Aorta (tissue), 5 donors: ENCODE data around the gene OR52M1. TPM values are rescaled to one million over a fixed set of nuclear protein-coding genes. Genes with fewer than 3 reads are reported as not detected.
"Not testable (repeated sequence)": the region's sequence is repeated elsewhere in the genome, so short reads cannot be mapped to it uniquely, and the experiment has no call there.

Source experiments
- ATAC-seq: fragments of 200-7000 bp; cut with Tn5 transposase; one replicate; pipeline ENCODE4 v1.9.1; 2022; ENCODE audit warnings: moderate library complexity; ENCODE audit not compliant: low FRiP score
- DNase-seq, 2 donors: peaks; one replicate each; pipeline ENCODE4 v3.0.0-alpha.2; 2020
- H3K27ac ChIP-seq, 2 donors: one replicate each; pipeline ENCODE4 v1.5.1; 2013; ENCODE audit warnings: low read length in 2 of 2, mild to moderate bottlenecking in 2 of 2, moderate library complexity in 2 of 2, control low read depth in 1 of 2, inconsistent platforms in 1 of 2, low read depth in 1 of 2
- H3K27me3 ChIP-seq, 2 donors: one replicate each; pipeline ENCODE4 v1.6.1; 2013; ENCODE audit warnings: control low read depth in 1 of 2, low read length in 1 of 2, mild to moderate bottlenecking in 1 of 2, moderate library complexity in 1 of 2; ENCODE audit not compliant: insufficient read depth in 2 of 2, control insufficient read depth in 1 of 2
- H3K36me3 ChIP-seq, 2 donors: one replicate each; pipeline ENCODE4 v1.6.1; 2013; ENCODE audit warnings: control low read depth in 1 of 2, low read length in 1 of 2, mild to moderate bottlenecking in 1 of 2; ENCODE audit not compliant: insufficient read depth in 2 of 2, control insufficient read depth in 1 of 2
- H3K4me1 ChIP-seq, 2 donors: one replicate each; pipeline ENCODE4 v1.6.1; 2013; ENCODE audit warnings: low read length in 2 of 2, control low read depth in 1 of 2, mild to moderate bottlenecking in 1 of 2, moderate library complexity in 1 of 2; ENCODE audit not compliant: insufficient read depth in 2 of 2, control insufficient read depth in 1 of 2
- H3K4me3 ChIP-seq, 2 donors: one replicate each; pipeline ENCODE4 v1.5.1; 2013; ENCODE audit warnings: low read length in 2 of 2, control low read depth in 1 of 2, mild to moderate bottlenecking in 1 of 2
- H3K9me3 ChIP-seq: one replicate; pipeline ENCODE4 v1.6.1; 2013; ENCODE audit warnings: mild to moderate bottlenecking, low read length; ENCODE audit not compliant: control insufficient read depth
- WGBS, 2 donors: extraction: QIAGEN DNeasy Blood & Tissue Kit; methylation state at CpG; one replicate each; pipeline ENCODE4 v1.1.7; 2013; 5-methylcytosine and 5-hydroxymethylcytosine counted together
- intact Hi-C, 2 donors: fragments of 100-400 bp; cut with DNase I; formaldehyde crosslinking; loops; one replicate each; pipeline versions ENCODE4 v1.14.2 to v1.15.0; 2022
- polyA plus RNA-seq, 2 donors: library from polyadenylated mRNA; stranded (reverse); fragments of 200-250 nt; gene quantifications; one replicate each; pipeline ENCODE4 v1.2.3, GENCODE V29; 2013
- total RNA-seq, 2 donors: library from RNA; stranded (reverse); fragmentation: NEBNext Ultra II Directional; extraction: Animal tissue kit (Norgen Biotek cat#: 25700); gene quantifications; one replicate each; pipeline ENCODE4 v1.2.1, GENCODE V29; 2021
- donor health status: healthy with polysubstance abuse.
- donor health status: Bipolar disorder and iron deficiency.
- donor health status: DM: no; HTN: no; CAD: no.
- donor health status: DM: no; HTN: no; CAD: no.
- donor health status: DM: yes; HTN: yes; CAD: no.

Gene OR52M1
- total and polyA plus RNA-seq, 4 donors = not detected

DNA sequence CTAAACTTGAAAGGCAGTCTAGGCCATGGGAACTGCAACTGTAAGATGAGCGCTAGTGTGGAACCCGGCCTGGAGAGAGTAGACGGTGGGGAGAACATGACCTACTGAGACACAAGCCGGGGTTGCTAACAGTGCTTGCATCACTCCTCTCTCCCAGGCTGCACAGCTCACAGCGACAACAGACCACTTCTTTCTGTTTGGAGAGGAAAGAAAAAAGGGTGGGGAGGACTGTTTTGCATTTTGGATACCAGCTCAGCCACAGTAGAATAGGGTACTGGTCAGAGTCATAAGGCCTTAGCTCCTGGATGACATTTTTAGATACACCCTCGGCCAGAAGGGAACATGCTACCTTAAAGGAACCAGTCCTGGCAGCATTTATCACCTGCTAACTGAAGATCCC, 22.2 kb upstream of the OR52M1 start:
- Histone ChIP-seq H3K4me1 (no peaks in the 10 kb centered on the region), H3K9me3 (peaks cover 3% of the 10 kb centered on the region), H3K27me3 (no peaks in the 10 kb centered on the region), H3K36me3 (no peaks in the 10 kb centered on the region), H3K4me3 (no peak overlapping the region), H3K27ac (no peak overlapping the region)
- WGBS, 2 donors = 81 to 82% methylated on average over 6 of the region's 6 CpGs
- no peak for DNase-seq
- ATAC-seq = no peak
- intact Hi-C loops = no loop called here

DNA sequence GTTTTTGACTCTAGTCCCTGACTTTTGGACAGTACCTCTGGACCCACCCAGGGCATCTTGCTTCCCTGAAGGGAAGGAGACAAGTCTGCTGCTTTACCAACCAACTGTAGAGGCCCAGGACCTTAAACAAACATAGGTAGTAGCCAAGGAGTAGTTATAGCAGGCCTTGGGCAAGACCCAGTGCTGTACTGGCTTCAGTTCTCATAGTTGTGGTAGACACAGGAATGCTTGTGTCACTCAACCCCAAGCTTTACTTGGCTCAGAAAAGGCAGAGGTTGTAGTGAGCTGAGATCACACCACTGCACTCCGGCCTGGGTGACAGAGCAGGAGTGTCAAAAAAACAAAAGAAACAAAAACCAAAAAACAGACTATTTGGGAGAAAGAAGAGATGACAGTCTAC, 21.3 kb upstream of the OR52M1 start:
- no peak for ATAC-seq
- Histone ChIP-seq H3K27me3 (no peaks in the 10 kb centered on the region), H3K4me1 (no peaks in the 10 kb centered on the region), H3K27ac (no peak overlapping the region), H3K9me3 (peaks cover 3% of the 10 kb centered on the region), H3K4me3 (no peak overlapping the region), H3K36me3 (no peaks in the 10 kb centered on the region)
- WGBS, 2 donors = 25 to 35% methylated on average over 1 of the region's 1 CpG
- DNase-seq = no peak
- intact Hi-C loops = no loop called here

DNA sequence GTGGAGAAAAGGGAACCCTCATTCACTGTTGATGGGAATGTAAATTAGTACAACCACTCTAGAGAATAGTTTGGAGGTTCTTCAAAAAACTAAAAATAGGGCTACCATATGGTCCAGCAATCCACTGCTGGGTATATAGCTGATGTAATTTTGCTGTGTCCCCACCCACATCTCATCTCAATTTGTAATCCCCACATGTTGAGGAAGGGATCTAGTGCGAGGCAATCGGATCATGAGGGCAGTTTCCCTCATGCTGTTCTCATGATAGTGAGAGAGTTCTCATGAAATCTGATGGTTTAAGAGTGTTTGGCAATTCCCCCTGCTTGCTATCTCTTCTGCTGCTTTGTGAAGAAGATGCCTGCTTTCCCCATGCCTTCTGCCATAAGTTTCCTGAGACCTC, 17.1 kb upstream of the OR52M1 start:
- Histone ChIP-seq H3K27me3 (no peaks in the 10 kb centered on the region), H3K4me3 (no peak overlapping the region), H3K9me3 (peaks cover 2% of the 10 kb centered on the region), H3K27ac (no peak overlapping the region), H3K36me3 (no peaks in the 10 kb centered on the region), H3K4me1 (no peaks in the 10 kb centered on the region)
- WGBS, 2 donors = 61 to 91% methylated on average over 2 of the region's 2 CpGs
- DNase-seq = no peak
- intact Hi-C loops = no loop called here
- ATAC-seq = no peak

DNA sequence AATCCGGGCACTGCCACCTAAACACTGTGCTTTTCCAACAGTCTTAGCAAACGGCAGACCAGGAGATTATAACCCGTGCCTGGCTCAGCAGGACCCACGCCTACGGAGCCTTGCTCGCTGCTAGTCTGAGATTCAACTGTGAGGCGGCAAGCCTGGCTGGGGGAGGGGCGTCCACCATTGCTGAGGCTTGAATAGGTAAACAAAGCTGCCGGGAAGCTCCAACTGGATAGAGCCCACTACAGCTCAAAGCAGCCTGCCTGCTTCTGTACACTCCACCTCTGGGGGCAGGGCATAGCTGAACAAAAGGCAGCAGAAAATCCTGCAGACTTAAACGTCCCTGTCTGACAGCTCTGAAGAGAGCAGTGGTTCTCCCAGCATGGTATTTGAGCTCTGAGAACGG, 13.3 kb upstream of the OR52M1 start:
- H3K9me3 ChIP-seq, H3K4me1 ChIP-seq, ATAC-seq, H3K27me3 ChIP-seq, H3K36me3 ChIP-seq, DNase-seq, intact Hi-C loops, H3K27ac ChIP-seq, H3K4me3 ChIP-seq: not testable (repeated sequence)
- 70 to 74% methylated on average over 11 of the region's 11 CpGs for WGBS, 2 donors

DNA sequence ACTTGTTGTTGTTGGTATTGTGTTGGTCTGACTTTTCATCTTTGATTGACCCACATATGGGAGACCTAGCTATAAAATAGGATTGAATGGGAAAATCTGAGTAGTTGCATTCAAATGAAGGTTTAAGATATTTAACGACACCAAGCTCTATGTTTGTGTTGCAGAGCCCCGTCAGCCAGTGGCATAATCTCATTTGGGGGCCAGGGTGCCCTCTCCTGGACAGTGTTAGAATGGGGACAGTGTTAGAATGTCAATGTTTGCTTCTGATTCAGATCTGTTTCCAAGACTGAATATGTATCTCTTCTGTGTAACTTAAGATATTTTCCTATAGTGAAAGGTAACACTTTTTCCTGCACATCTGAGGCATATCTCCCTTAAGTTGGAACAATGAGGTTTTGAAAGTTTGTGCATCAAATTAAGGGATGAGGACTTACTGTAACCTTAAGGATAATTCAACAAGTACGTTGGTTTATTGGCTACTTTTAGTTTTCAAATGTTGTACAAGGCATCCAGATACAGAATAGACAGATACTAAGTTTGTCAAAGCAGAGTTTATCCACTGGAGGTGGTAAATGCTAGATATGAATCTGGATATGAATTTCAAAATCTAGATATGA, 5.3 kb upstream of the OR52M1 start:
- intact Hi-C loops = no loop called here
- Histone ChIP-seq H3K4me3 (no peak overlapping the region), H3K27me3 (no peaks in the 10 kb centered on the region), H3K36me3 (no peaks in the 10 kb centered on the region), H3K4me1 (no peaks in the 10 kb centered on the region), H3K9me3 (no peaks in the 10 kb centered on the region), H3K27ac (no peak overlapping the region)
- ATAC-seq (no peak), DNase-seq (peak in 1 of 2 donors; percentile 63)
- WGBS, 2 donors = 22 to 24% methylated on average over 3 of the region's 3 CpGs

GRCh38 chr11:4541071-4541470, 3.9 kb upstream of the OR52M1 start:
- intact Hi-C loops = no loop called here
- Histone ChIP-seq H3K27ac (no peak overlapping the region), H3K4me1 (no peaks in the 10 kb centered on the region)

DNA sequence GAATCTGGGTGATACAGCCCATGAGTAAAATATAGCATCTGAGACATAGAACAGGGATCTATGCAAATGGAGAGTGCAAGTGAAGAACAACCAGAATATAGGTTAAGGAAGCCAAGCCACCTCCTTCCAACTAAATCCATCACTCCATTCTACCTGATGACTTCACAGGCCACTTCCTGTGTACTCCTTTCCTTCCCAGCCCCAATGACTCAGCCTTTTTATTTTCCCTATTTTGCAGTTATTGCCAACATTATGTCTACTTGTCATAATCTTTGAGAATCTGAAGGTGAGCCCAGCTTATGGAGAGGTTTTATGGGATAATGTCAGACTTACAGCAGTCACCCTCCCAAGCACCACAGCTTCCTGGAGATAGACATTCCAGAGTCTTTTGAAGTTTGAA, 1.4 kb upstream of the OR52M1 start:
- Histone ChIP-seq H3K27me3 (no peaks in the 10 kb centered on the region), H3K4me3 (no peak overlapping the region), H3K9me3 (no peaks in the 10 kb centered on the region), H3K27ac (no peak overlapping the region), H3K4me1 (no peaks in the 10 kb centered on the region), H3K36me3 (no peaks in the 10 kb centered on the region)
- no peak for DNase-seq
- intact Hi-C loops = no loop called here
- ATAC-seq = no peak

More at GRCh38 chr11:4541071-4541470, 3.9 kb upstream of the OR52M1 start:
- DNase-seq (no peak), ATAC-seq (no peak)
- WGBS, 2 donors = 7 to 34% methylated on average over 1 of the region's 1 CpG
- Histone ChIP-seq H3K36me3 (no peaks in the 10 kb centered on the region), H3K9me3 (no peaks in the 10 kb centered on the region), H3K4me3 (no peak overlapping the region), H3K27me3 (no peaks in the 10 kb centered on the region)

DNA sequence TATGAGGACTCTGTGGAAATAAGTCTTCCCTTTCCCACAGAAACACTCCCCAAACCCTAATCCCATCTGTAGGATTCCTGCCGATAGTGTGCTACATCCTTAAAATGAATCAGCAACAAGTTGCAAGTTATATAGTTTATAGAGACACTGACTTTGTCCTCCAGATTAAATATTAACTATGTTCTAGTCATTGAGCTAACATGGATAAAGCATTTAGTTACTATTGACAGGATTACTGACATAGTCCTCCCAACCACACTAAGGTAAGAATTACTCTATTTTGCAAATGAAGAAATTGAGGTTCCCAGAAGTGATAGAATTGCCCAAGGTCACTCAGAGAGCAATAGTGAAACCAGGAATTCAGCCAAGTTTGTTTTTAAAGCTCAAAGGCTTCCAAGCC, 1.9 kb downstream of the OR52M1 start:
- DNase-seq (no peak), ATAC-seq (no peak)
- intact Hi-C loops = no loop called here
- Histone ChIP-seq H3K27ac (no peak overlapping the region), H3K36me3 (no peaks in the 10 kb centered on the region), H3K9me3 (peaks cover 4% of the 10 kb centered on the region), H3K4me1 (no peaks in the 10 kb centered on the region), H3K4me3 (no peak overlapping the region), H3K27me3 (no peaks in the 10 kb centered on the region)
- WGBS, 2 donors = 87 to 92% methylated on average over 1 of the region's 1 CpG

DNA sequence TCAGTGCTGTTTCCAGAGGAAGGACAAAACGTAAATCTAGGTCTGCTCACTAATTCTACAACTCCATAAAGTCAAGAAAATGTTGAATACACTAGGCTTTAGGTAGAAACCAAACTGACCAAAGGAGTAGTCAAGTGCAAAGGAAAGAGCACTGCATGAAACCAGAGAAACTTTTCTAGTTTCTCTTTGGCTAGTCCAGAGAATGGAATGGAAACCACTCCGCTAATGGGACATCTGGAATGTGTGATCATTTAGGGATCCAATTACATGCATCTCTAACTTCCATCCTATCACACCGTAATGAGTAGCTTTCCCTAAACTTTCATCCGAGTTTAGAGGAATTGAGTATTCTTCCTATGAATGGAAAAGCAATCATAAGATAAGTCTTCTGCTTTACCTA, 2.4 kb downstream of the OR52M1 start:
- DNase-seq = no peak
- Histone ChIP-seq H3K27me3 (no peaks in the 10 kb centered on the region), H3K4me1 (no peaks in the 10 kb centered on the region), H3K9me3 (peaks cover 4% of the 10 kb centered on the region), H3K4me3 (no peak overlapping the region), H3K27ac (no peak overlapping the region), H3K36me3 (no peaks in the 10 kb centered on the region)
- ATAC-seq = no peak
- intact Hi-C loops = no loop called here
- 59 to 62% methylated on average over 4 of the region's 4 CpGs for WGBS, 2 donors
